ENCODE measurements around the gene ACKR3.

ACKR3 gene

DNA sequence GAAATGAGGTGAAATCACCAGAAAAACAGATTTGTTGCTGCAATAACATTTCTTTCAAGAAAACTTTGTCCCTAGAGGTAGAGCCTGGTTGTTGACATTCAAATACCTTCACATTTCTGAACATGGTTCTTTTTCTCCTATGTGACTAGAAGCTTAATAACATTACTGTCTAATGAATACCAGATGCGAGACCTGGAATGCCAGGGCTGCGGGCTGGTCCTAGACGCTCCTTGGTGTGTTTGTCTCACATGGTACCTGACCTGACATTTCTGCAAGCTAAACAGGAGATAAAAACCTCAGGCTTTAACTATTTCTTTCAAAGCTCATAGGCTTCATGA is 38.5 kb downstream of the ACKR3 start:
- no peak for DNase-seq (ENCODE audit: low read depth in 2 of 2)

GRCh38 chr2:236608710-236609109 is 39.1 kb downstream of the ACKR3 start:
- DNase-seq (ENCODE audit: low read depth in 2 of 2) = no peak

- no peak for DNase-seq (ENCODE audit: low read depth in 2 of 2)
Measured at GRCh38 chr2:236610991-236611821, 41.6 kb downstream of the ACKR3 start.

GRCh38 chr2:236612737-236613136 is 43.1 kb downstream of the ACKR3 start:
- no peak for DNase-seq (ENCODE audit: low read depth in 2 of 2)

- DNase-seq (ENCODE audit: low read depth in 2 of 2) = no peak
Measured at GRCh38 chr2:236613612-236614011, 44.0 kb downstream of the ACKR3 start.

- DNase-seq (ENCODE audit: low read depth in 2 of 2) = no peak
Measured at GRCh38 chr2:236614551-236614950, 44.9 kb downstream of the ACKR3 start.

DNA sequence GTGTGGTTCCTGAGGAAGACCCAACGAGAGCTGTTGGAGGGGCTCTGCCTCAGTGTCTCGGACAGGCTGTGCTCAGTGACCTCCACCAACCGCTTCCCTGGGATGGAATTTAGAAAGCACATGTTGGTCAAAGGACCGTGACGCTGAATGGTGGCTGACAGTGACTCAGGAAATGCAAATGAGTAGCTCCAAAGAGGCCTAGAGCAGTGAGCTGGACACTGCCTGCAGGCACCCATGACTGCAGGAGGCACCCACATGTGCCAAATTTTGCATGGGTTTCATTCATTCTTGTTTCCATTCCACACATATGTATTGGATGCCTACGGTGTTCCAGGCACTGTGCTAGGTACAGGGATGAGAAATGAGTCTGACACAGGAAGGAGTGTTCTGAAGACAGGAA is 46.4 kb downstream of the ACKR3 start:
- DNase-seq (ENCODE audit: low read depth in 2 of 2) = no peak

DNA sequence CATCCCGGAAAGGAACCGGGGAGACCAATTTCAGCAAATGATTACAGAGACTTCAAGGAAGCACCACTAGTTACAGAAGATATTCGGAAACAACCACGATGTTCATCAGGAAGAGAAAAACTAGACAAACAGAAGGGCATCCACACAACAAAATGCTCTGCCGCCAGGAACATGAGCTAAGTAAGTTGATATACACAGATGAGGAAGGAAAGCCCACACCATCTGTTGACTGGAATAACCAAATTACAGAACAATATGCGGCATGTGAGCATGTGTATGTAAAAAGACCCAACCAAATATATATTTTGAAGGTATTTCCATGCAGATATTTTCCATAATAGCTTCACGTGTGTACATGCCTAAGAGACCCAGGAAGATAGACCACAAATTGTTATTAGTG is 47.0 kb downstream of the ACKR3 start:
- no peak for DNase-seq (ENCODE audit: low read depth in 2 of 2)

- no peak for DNase-seq (ENCODE audit: low read depth in 2 of 2)
Measured at GRCh38 chr2:236617221-236617737, 47.7 kb downstream of the ACKR3 start.

DNA sequence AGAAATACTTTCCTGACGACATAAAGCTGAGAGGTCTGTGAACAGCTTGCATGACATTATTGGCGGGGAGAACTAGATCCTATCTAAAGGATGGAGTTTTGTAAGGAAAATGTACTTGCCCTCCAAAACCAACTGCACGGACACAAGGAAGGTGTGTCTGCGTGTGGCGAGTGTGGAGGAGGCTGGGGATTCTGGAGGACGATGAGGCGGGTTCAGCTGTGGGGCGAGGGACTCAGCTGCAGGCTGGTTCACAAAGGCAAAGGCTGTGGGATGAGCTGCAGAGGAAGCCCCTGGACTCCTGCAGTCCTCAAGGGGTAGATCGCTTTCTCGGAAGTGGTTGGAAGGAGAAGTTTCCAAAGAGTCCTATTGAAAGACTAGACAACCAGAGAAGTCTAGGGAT is 48.2 kb downstream of the ACKR3 start:
- DNase-seq (ENCODE audit: low read depth in 2 of 2) = no peak

GRCh38 chr2:236618370-236618769 is 48.7 kb downstream of the ACKR3 start:
- no peak for DNase-seq (ENCODE audit: low read depth in 2 of 2)

GRCh38 chr2:236619910-236620612 is 50.4 kb downstream of the ACKR3 start:
- no peak for DNase-seq (ENCODE audit: low read depth in 2 of 2)

DNA sequence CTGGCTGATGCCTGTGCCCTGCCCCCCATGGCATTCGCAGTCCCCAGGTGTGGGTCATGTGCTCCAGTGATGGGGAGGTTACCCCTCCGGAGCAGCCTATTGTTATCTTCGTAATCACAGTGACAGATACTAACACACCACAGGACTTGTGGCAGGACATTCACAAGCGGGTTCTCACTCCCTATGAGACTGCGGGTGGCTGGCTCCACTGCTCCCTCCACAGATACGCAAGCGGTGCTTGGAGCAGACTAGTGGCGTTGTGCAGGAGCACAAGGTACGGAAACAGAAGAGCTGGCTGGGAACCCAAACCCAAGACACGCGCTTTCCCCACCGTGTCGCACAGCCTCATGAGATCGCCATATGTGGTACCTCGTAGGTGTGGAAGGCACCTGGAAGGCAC is 52.2 kb downstream of the ACKR3 start:
- no peak for DNase-seq (ENCODE audit: low read depth in 2 of 2)

DNA sequence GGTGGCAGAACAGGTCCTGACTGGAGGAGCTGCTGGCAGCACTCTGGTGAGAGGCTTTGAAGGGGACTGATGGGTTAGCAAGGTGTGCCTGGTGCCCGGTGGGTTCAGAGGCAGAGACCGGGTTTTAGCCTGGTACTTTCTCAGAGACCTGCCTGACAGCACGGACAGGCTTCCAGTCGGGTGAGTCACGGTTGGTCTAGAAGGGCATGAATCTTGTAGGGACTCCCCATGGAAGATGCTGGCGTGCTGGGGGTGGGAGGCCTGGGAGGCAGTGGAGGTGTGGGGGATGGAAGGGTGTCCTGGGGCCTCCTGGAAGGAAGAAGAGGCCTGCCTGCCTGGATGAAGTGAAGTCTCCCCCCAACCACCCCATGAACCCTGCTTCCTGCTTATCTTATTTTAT is 52.6 kb downstream of the ACKR3 start:
- DNase-seq (ENCODE audit: low read depth in 2 of 2) = no peak

DNA sequence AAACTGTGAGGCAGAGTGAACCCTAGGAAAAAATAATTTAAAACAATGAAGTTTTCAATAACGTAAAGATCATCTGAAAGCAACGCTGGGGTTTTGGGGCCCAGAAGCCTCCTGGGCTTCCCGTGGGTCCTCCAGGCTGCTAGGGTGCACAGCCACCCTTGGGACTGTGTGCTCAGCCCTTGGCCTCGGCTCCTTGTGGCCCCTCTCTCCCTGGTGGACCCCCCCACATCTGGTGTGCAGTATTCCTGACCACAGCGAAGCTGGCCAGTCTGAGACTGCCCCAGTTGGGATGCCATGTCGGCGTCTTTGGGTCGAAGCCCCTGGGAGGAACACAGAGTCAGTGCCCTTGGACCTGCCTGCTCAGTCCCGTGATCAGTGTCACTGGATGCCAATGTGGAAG is 53.0 kb downstream of the ACKR3 start:
- no peak for DNase-seq (ENCODE audit: low read depth in 2 of 2)

GRCh38 chr2:236623816-236624215 is 54.2 kb downstream of the ACKR3 start:
- DNase-seq (ENCODE audit: low read depth in 2 of 2) = no peak

DNA sequence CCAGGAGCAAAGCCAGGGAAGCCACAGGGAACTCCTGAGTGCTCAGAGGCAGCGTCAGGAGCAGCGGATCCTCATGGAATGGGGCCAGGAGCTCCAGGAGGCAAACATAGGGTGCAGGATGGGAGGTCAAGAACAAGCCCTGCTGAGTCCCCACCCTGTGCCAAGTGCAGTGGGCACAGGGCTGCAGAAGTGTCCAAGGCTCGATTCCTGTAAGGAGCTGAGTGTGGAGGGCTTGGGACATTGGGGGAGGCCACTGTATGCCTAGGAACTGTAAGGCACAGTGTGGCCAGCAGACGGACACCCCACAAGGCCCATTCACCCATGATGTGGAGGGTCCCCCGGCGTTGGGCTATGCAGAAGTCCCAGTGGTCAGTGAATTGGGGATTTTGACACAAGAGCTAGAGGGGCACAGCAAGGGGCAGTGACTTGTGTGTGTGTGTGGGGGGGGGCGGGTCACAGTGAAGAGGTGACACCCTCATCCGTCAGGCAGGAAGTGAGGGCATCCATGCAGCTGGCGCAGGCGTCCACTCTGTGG is 55.6 kb downstream of the ACKR3 start:
- no peak for DNase-seq (ENCODE audit: low read depth in 2 of 2)

GRCh38 chr2:236626391-236627150 is 56.9 kb downstream of the ACKR3 start:
- DNase-seq (ENCODE audit: low read depth in 2 of 2) = no peak

- DNase-seq (ENCODE audit: low read depth in 2 of 2) = no peak
Measured at GRCh38 chr2:236627193-236627592, 57.6 kb downstream of the ACKR3 start.

DNA sequence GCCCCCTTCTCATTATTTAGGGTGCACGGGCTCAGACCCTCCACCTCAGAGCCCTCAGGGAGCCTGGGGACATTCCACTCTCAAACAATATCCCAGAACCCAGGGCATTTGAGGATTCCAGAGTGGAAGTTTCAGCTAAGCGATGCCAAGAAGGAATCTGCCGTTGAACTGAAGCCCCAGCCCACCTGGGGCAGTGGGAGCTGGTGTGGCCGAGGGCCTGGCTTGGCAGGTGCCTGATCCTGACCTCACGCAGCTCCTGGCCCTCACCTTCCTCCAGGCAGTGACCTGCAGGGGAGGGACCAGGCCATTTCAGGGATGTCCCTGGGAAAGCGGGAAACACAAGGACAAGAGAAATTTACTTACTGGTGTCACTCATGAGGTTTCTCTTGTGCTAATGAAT is 58.2 kb downstream of the ACKR3 start:
- DNase-seq (ENCODE audit: low read depth in 2 of 2) = no peak

- no peak for DNase-seq (ENCODE audit: low read depth in 2 of 2)
Measured at GRCh38 chr2:236628256-236628901, 58.8 kb downstream of the ACKR3 start.

Data from stimulated activated CD8-positive, alpha-beta memory T cell treated with anti-CD3 and anti-CD28 coated beads, Interleukin-7, amount 100 ng/mL, for 1 hour (primary cell).